ENCODE data around the gene ABHD8.

DNA sequence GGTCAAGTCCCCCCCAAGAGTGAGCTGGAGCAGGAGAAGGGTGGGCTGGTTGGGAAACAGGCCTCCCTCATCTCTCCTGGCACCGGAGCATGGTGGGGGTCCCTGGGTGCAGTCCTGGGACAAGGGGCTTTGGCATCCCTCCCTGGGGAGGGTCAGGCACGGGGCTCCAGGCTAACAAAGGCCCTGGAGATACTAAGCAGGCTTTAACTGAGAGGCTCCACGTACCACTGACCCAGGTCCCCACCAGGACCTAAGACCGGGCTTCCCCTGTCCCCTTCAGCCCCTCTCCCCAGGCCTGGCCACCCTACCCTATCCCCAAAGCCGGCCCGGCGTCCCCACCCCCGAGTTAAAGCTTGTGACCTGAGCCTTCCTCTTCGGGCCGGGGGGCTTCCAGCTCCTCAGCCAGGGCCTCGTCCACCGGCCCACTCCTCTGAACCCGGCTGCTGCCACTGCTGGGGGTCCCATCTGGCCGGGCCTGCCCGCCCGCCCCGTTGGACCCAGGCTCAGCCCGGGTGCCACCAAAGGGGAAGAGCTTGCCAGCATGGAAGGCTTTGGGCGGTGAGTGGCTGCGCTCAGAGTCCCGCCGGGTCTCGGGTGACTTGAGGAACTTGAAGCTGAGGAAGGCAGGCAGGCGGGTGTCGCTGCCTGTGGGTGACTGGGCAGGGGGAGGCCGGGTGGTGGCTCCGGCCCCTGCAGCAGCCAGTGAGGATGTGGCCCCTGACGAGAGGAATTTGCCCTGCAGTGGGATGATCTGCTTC is 21.3 kb upstream of the ABHD8 start:
- TF ChIP-seq, protein P1, sequence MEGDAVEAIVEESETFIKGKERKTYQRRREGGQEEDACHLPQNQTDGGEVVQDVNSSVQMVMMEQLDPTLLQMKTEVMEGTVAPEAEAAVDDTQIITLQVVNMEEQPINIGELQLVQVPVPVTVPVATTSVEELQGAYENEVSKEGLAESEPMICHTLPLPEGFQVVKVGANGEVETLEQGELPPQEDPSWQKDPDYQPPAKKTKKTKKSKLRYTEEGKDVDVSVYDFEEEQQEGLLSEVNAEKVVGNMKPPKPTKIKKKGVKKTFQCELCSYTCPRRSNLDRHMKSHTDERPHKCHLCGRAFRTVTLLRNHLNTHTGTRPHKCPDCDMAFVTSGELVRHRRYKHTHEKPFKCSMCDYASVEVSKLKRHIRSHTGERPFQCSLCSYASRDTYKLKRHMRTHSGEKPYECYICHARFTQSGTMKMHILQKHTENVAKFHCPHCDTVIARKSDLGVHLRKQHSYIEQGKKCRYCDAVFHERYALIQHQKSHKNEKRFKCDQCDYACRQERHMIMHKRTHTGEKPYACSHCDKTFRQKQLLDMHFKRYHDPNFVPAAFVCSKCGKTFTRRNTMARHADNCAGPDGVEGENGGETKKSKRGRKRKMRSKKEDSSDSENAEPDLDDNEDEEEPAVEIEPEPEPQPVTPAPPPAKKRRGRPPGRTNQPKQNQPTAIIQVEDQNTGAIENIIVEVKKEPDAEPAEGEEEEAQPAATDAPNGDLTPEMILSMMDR (conservative IDR thresholded peaks at IDR 0.05; ENCODE audit: low read length): no peak
- no peak for TF ChIP-seq EZH2phosphoT487 (IDR thresholded peaks at IDR 0.05; ENCODE audit: borderline replicate concordance)

All from Loucy (cell line).